Smooth muscle cell (in vitro differentiated cells): Measurements from ENCODE around the gene IFIT3. TPM values are rescaled to one million over a fixed set of nuclear protein-coding genes. Genes with fewer than 3 reads are reported as not detected.
A peak's percentile ranks its signal among the peaks of the same experiment; 100 is the strongest.

Experiments used
- DNase-seq: peaks from one replicate; lab custom pipeline; 2025; ENCODE audit not compliant: unreplicated experiment; lab: John Stamatoyannopoulos, UW
- H2AFZ ChIP-seq: fragments of 200-600 bp; sonication (generic); 2 replicates; pipeline ENCODE4 v1.6.0; 2016; ENCODE audit warnings: antibody characterized with exemption, low read depth, mild to moderate bottlenecking
- H3F3A ChIP-seq: fragments of 200-600 bp; sonication (generic); 2 replicates; pipeline ENCODE4 v1.6.0; 2017; ENCODE audit warnings: antibody characterized with exemption, low read depth
- H3K27ac ChIP-seq: fragments of 200-600 bp; sonication (generic); 2 replicates; pipeline ENCODE4 v1.5.1; 2016; ENCODE audit warnings: low read depth, mild to moderate bottlenecking
- H3K27me3 ChIP-seq: fragments of 200-600 bp; sonication (generic); 2 replicates; pipeline ENCODE4 v1.6.1; 2016; ENCODE audit warnings: low read depth, mild to moderate bottlenecking
- H3K36me3 ChIP-seq: fragments of 200-600 bp; sonication (generic); 2 replicates; pipeline ENCODE4 v1.5.1; 2016; ENCODE audit warnings: low read depth
- H3K4me1 ChIP-seq: fragments of 200-600 bp; sonication (generic); 2 replicates; pipeline ENCODE4 v1.5.1; 2016; ENCODE audit warnings: low read depth
- H3K4me2 ChIP-seq: fragments of 200-600 bp; sonication (generic); 2 replicates; pipeline ENCODE4 v1.6.0; 2016; ENCODE audit warnings: mild to moderate bottlenecking
- H3K4me3 ChIP-seq: fragments of 200-600 bp; sonication (generic); 2 replicates; pipeline ENCODE4 v1.5.1; 2016; ENCODE audit warnings: mild to moderate bottlenecking
- H3K79me2 ChIP-seq: fragments of 200-600 bp; sonication (generic); 2 replicates; pipeline ENCODE4 v1.6.0; 2016; ENCODE audit warnings: low read depth, mild to moderate bottlenecking
- H3K9ac ChIP-seq: fragments of 200-600 bp; sonication (generic); 2 replicates; pipeline ENCODE4 v1.6.0; 2016; ENCODE audit warnings: low read depth
- H3K9me3 ChIP-seq: fragments of 200-600 bp; sonication (generic); replicated peaks from 2 replicates; pipeline ENCODE4 v1.5.1; 2016; ENCODE audit warnings: low read depth
- H4K20me1 ChIP-seq: fragments of 200-600 bp; sonication (generic); 2 replicates; pipeline ENCODE4 v1.6.0; 2016; ENCODE audit warnings: low read depth
- WGBS: methylation state at CpG from one replicate; pipeline ENCODE4 v1.1.7; 2016; ENCODE audit warnings: low lambda C conversion rate; 5-methylcytosine and 5-hydroxymethylcytosine counted together
- polyA plus RNA-seq: library from polyadenylated mRNA; unstranded; fragments of >200 nt; fragmentation: Nextera tagmentation; extraction: Ambion mirVana; gene quantifications from 2 replicates; pipeline ENCODE4 v1.2.1, GENCODE V29; 2016
- total RNA-seq: library from RNA; depleted of rRNA; stranded (reverse); fragments of >200 nt; gene quantifications from 2 replicates; pipeline ENCODE4 v1.2.3, GENCODE V29; 2014
- TF ChIP-seq, protein P1 (sequence below): fragments of 200-600 bp; sonication (generic); IDR thresholded peaks from 2 replicates; pipeline ENCODE4 v1.5.1; 2017; ENCODE audit warnings: borderline replicate concordance, mild to moderate bottlenecking, antibody characterized with exemption; ENCODE audit not compliant: insufficient read depth, poor library complexity, severe bottlenecking

IFIT3 gene
- total and polyA plus RNA-seq, 2 experiments from 2014 or later = 2.1 to 4.6 TPM

DNA sequence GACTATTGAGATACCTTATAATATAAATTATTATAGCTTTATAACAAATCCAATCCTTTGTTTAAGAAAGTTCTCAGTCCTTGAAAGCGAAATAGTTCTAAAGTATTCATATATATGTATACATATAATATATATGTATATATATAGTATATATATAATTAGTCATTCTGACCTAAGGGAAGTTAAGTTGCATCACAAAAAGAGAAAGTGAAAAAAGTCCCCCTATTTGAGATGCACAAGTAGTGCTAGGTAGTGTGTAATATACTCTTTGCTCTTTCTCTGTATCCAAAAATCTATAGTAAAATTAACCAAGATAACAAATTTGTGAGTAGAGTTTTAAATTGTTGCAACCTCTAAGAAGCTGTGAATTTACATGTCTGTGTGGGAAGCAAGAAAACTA is 36.7 kb downstream of the IFIT3 start:
- TF ChIP-seq, protein P1, sequence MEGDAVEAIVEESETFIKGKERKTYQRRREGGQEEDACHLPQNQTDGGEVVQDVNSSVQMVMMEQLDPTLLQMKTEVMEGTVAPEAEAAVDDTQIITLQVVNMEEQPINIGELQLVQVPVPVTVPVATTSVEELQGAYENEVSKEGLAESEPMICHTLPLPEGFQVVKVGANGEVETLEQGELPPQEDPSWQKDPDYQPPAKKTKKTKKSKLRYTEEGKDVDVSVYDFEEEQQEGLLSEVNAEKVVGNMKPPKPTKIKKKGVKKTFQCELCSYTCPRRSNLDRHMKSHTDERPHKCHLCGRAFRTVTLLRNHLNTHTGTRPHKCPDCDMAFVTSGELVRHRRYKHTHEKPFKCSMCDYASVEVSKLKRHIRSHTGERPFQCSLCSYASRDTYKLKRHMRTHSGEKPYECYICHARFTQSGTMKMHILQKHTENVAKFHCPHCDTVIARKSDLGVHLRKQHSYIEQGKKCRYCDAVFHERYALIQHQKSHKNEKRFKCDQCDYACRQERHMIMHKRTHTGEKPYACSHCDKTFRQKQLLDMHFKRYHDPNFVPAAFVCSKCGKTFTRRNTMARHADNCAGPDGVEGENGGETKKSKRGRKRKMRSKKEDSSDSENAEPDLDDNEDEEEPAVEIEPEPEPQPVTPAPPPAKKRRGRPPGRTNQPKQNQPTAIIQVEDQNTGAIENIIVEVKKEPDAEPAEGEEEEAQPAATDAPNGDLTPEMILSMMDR = no peak
- Histone ChIP-seq H3K9me3 (no peaks in the 10 kb centered on the region), H3K27me3 (no peaks in the 10 kb centered on the region), H4K20me1 (no peaks in the 10 kb centered on the region), H3K4me3 (no peak overlapping the region), H3K36me3 (no peaks in the 10 kb centered on the region), H3K4me2 (no peak overlapping the region), H3K27ac (no peak overlapping the region), H3K4me1 (peaks cover 7% of the 10 kb centered on the region), H3K79me2 (no peaks in the 10 kb centered on the region), H3K9ac (no peak overlapping the region), H2AFZ (peak overlapping the region; percentile 36), H3F3A (no peaks in the 10 kb centered on the region)
- WGBS = 98% methylated on average over 1 of the region's 1 CpG
- DNase-seq = no peak

DNA sequence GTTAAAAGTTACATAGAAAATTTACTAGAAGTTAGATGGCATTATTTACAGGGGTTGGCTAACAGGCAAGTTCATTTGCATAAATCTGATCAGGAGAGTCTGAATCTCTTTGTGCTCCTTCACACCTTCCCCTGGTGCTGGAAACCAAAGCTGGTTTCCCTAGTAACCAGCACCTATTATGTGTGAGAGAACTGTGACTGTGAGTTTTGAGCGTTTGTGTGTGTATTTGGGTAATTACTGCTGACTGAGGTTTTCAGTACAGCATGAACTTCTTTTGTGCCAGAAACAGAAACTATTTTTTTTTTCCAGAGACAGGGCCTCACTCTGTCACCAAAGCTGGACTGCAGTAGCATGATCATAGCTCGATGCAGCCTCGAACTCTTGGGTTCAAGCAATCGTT is 39.7 kb downstream of the IFIT3 start:
- 76% methylated on average over 4 of the region's 4 CpGs for WGBS
- H3K4me3 ChIP-seq = no peak overlapping the region
- no peaks in the 10 kb centered on the region for H4K20me1 ChIP-seq
- no peaks in the 10 kb centered on the region for H3K9me3 ChIP-seq
- peak overlapping the region; percentile 62 for H2AFZ ChIP-seq
- no peaks in the 10 kb centered on the region for H3K79me2 ChIP-seq
- DNase-seq = no peak
- H3K27me3 ChIP-seq = no peaks in the 10 kb centered on the region
- TF ChIP-seq, protein P1 = no peak
- H3F3A ChIP-seq = no peaks in the 10 kb centered on the region
- H3K4me1 ChIP-seq = peaks cover 7% of the 10 kb centered on the region
- H3K27ac ChIP-seq = no peak overlapping the region
- no peaks in the 10 kb centered on the region for H3K36me3 ChIP-seq
- no peak overlapping the region for H3K9ac ChIP-seq
- no peak overlapping the region for H3K4me2 ChIP-seq

DNA sequence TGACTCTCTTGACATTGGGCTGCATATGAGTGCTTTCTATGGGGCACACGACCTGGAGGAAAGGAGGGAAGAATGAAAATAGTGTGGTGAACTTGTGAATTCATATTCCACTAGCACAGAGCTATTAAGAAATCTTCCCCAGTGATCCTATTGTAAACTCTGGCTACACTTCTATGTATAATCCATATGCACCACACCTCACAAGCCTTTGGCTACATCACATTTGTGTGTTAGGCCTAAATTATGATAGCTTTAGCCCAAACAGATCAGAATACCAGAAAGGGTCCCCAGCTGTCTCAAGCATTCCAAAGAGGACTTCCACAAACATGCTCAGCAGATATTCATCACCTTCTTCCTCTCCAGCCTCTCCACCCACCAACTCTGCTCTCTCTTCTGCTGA is 40.3 kb downstream of the IFIT3 start:
- H3K27me3 ChIP-seq = no peaks in the 10 kb centered on the region
- H3K4me1 ChIP-seq = peaks cover 7% of the 10 kb centered on the region
- H3K27ac ChIP-seq = no peak overlapping the region
- no peak overlapping the region for H3K4me3 ChIP-seq
- no peaks in the 10 kb centered on the region for H3K36me3 ChIP-seq
- H4K20me1 ChIP-seq = no peaks in the 10 kb centered on the region
- no peaks in the 10 kb centered on the region for H3F3A ChIP-seq
- H3K79me2 ChIP-seq = no peaks in the 10 kb centered on the region
- H3K9ac ChIP-seq = no peak overlapping the region
- H3K9me3 ChIP-seq = no peaks in the 10 kb centered on the region
- TF ChIP-seq, protein P1 = no peak
- no peak overlapping the region for H3K4me2 ChIP-seq
- 90% methylated on average over 1 of the region's 1 CpG for WGBS
- no peak overlapping the region for H2AFZ ChIP-seq
- no peak for DNase-seq

DNA sequence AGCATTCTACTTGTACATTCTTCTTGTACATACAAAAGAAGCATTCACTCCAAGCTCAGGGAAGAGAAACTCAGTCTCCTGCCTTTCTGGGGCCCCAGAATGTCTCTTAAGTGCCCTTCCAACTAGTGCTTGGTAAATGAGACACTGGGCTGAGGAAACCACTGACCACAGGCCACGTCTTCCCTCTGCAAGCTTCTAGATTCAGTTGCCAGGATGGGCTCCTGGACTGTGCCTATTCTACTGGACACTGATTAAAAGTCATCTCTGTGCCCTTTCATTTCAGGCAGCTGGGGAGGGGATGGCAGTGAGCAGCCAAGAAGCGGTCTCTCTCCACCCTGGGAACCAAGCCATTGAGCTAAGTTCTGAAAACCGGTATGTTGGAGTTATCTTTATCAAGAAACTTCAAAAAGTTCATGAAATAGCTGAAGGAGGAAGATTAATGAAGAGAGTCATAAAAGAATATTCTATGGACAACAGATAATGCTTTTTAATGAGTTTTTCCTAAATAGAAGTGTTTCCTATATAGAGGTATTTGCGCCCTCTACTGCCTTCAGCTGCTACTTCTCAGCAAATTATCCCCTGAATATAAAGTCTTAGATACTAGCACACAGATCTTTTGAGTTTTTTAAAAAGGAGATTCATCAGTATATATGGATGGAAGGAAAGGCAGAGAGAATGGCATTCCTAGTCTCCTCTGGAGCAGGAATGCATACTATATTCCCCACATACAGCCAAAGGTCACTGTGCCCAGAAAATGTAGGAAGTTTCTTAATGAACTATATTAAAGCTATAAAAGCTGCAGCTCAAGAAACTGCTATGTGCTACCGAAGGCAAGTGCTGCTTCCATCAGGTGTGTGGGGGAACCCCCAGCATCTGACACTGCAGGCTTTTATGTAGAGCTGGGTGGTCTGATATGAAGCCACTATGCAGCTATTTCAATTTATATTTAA is 41.6 kb downstream of the IFIT3 start:
- TF ChIP-seq, protein P1 = peak; percentile 53
- H3K4me1 ChIP-seq = peaks cover 7% of the 10 kb centered on the region
- 50% methylated on average over 5 of the region's 5 CpGs for WGBS
- no peaks in the 10 kb centered on the region for H3K79me2 ChIP-seq
- no peak overlapping the region for H3K9ac ChIP-seq
- H3K4me3 ChIP-seq = no peak overlapping the region
- H3F3A ChIP-seq = no peaks in the 10 kb centered on the region
- H3K4me2 ChIP-seq = peak overlapping the region; percentile 63
- DNase-seq = no peak
- no peak overlapping the region for H3K27ac ChIP-seq
- H3K9me3 ChIP-seq = no peaks in the 10 kb centered on the region
- peak overlapping the region; percentile 95 for H2AFZ ChIP-seq
- no peaks in the 10 kb centered on the region for H4K20me1 ChIP-seq
- H3K27me3 ChIP-seq = no peaks in the 10 kb centered on the region
- no peaks in the 10 kb centered on the region for H3K36me3 ChIP-seq
